ENCODE measurements around the gene IGSF21.

Gene IGSF21

DNA sequence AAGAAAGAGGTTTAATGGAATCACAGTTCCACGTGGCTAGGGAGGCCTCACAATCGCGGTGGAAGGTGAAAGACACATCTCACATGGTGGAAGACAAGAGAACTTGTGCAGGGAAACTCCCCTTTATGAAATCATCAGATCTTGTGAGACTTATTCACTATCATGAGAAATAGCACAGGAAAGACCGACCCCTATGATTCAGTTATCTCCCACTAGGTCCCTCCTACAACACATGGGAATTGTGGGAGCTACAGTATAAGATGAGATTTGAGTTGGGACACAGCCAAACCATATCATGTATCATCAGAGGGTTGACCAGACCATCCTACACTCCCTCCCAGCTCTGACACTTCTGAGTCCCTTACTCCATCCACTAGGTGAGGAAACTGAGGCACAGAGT is 229.2 kb downstream of the IGSF21 start:
- no peak for TF ChIP-seq ZFX (IDR thresholded peaks at IDR 0.05)
- TF ChIP-seq, protein P1, sequence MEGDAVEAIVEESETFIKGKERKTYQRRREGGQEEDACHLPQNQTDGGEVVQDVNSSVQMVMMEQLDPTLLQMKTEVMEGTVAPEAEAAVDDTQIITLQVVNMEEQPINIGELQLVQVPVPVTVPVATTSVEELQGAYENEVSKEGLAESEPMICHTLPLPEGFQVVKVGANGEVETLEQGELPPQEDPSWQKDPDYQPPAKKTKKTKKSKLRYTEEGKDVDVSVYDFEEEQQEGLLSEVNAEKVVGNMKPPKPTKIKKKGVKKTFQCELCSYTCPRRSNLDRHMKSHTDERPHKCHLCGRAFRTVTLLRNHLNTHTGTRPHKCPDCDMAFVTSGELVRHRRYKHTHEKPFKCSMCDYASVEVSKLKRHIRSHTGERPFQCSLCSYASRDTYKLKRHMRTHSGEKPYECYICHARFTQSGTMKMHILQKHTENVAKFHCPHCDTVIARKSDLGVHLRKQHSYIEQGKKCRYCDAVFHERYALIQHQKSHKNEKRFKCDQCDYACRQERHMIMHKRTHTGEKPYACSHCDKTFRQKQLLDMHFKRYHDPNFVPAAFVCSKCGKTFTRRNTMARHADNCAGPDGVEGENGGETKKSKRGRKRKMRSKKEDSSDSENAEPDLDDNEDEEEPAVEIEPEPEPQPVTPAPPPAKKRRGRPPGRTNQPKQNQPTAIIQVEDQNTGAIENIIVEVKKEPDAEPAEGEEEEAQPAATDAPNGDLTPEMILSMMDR (conservative IDR thresholded peaks at IDR 0.05) = no peak
- no peak overlapping the region for H3K27ac ChIP-seq

- TF ChIP-seq, protein P1 (conservative IDR thresholded peaks at IDR 0.05) = no peak
- TF ChIP-seq ZFX (IDR thresholded peaks at IDR 0.05) = no peak
Measured at GRCh38 chr1:18337757-18338156, 230.2 kb downstream of the IGSF21 start.

GRCh38 chr1:18339161-18339560 is 231.6 kb downstream of the IGSF21 start:
- TF ChIP-seq ZFX (IDR thresholded peaks at IDR 0.05) = no peak
- TF ChIP-seq, protein P1 (conservative IDR thresholded peaks at IDR 0.05) = no peak
- no peak overlapping the region for H3K27ac ChIP-seq

More at GRCh38 chr1:18337757-18338156, 230.2 kb downstream of the IGSF21 start:
- H3K27ac ChIP-seq = no peak overlapping the region

GRCh38 chr1:18340158-18340764 is 232.7 kb downstream of the IGSF21 start:
- TF ChIP-seq, protein P1 (conservative IDR thresholded peaks at IDR 0.05) = no peak
- TF ChIP-seq ZFX (IDR thresholded peaks at IDR 0.05) = no peak

GRCh38 chr1:18340787-18341186 is 233.2 kb downstream of the IGSF21 start:
- H3K27ac ChIP-seq = no peak overlapping the region
- no peak for TF ChIP-seq ZFX (IDR thresholded peaks at IDR 0.05)
- TF ChIP-seq, protein P1 (conservative IDR thresholded peaks at IDR 0.05) = no peak

More at GRCh38 chr1:18340158-18340764, 232.7 kb downstream of the IGSF21 start:
- H3K27ac ChIP-seq = no peak overlapping the region

GRCh38 chr1:18341291-18342069 is 233.9 kb downstream of the IGSF21 start:
- TF ChIP-seq, protein P1 (conservative IDR thresholded peaks at IDR 0.05) = no peak
- no peak for TF ChIP-seq ZFX (IDR thresholded peaks at IDR 0.05)
- no peak overlapping the region for H3K27ac ChIP-seq

- TF ChIP-seq, protein P1 (conservative IDR thresholded peaks at IDR 0.05) = no peak
- TF ChIP-seq ZFX (IDR thresholded peaks at IDR 0.05) = no peak
- no peak overlapping the region for H3K27ac ChIP-seq
Measured at GRCh38 chr1:18342744-18343143, 235.1 kb downstream of the IGSF21 start.
